Activated naive CD8-positive, alpha-beta T cell treated with anti-CD3 and anti-CD28 coated beads, Interleukin-2, amount 10 ng/mL, durations not matched to agents 7 days and 5 days (primary cell): ENCODE data around the gene CIZ1. TPM values are rescaled to one million over a fixed set of nuclear protein-coding genes. Genes with fewer than 3 reads are reported as not detected.
"Not testable (repeated sequence)": the region's sequence is repeated elsewhere in the genome, so short reads cannot be mapped to it uniquely, and the experiment has no call there.

Source experiments
- ATAC-seq: fragments of 150-1000 bp; cut with Tn5 transposase; one replicate; pipeline ENCODE4 v1.10.0; 2021; ENCODE audit warnings: low read depth, moderate library complexity
- POLR2A ChIA-PET: fragments of 350-600 bp; sonication (Branson Sonifier 250); formaldehyde crosslinking; loops from one replicate; lab custom pipeline; 2021; ENCODE audit warnings: antibody characterized with exemption; lab: Charles Lee
- DNase-seq: peaks from one replicate; pipeline ENCODE4 v3.0.0; 2021
- H3K27ac Mint-ChIP-seq: one replicate; pipeline ENCODE4 v1.8.0; 2022; ENCODE audit warnings: mild to moderate bottlenecking, mixed read lengths
- H3K27me3 Mint-ChIP-seq: one replicate; pipeline ENCODE4 v1.8.0; 2022; ENCODE audit warnings: mild to moderate bottlenecking, moderate library complexity, mixed read lengths
- H3K36me3 Mint-ChIP-seq: one replicate; pipeline ENCODE4 v1.8.0; 2021; ENCODE audit warnings: mild to moderate bottlenecking, mixed read lengths
- H3K4me1 Mint-ChIP-seq: one replicate; pipeline ENCODE4 v1.8.0; 2021; ENCODE audit warnings: mixed read lengths
- H3K4me3 Mint-ChIP-seq: one replicate; pipeline ENCODE4 v1.8.0; 2022; ENCODE audit warnings: mild to moderate bottlenecking, moderate library complexity, mixed read lengths
- H3K9me3 Mint-ChIP-seq: one replicate; pipeline ENCODE4 v1.8.0; 2021; ENCODE audit warnings: mixed read lengths
- total RNA-seq, 2 experiments: library from RNA; stranded (reverse); gene quantifications; one replicate each; pipeline ENCODE4 v1.2.3, GENCODE V29; 2021

Gene CIZ1, protein sequence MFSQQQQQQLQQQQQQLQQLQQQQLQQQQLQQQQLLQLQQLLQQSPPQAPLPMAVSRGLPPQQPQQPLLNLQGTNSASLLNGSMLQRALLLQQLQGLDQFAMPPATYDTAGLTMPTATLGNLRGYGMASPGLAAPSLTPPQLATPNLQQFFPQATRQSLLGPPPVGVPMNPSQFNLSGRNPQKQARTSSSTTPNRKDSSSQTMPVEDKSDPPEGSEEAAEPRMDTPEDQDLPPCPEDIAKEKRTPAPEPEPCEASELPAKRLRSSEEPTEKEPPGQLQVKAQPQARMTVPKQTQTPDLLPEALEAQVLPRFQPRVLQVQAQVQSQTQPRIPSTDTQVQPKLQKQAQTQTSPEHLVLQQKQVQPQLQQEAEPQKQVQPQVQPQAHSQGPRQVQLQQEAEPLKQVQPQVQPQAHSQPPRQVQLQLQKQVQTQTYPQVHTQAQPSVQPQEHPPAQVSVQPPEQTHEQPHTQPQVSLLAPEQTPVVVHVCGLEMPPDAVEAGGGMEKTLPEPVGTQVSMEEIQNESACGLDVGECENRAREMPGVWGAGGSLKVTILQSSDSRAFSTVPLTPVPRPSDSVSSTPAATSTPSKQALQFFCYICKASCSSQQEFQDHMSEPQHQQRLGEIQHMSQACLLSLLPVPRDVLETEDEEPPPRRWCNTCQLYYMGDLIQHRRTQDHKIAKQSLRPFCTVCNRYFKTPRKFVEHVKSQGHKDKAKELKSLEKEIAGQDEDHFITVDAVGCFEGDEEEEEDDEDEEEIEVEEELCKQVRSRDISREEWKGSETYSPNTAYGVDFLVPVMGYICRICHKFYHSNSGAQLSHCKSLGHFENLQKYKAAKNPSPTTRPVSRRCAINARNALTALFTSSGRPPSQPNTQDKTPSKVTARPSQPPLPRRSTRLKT
- total RNA-seq = 100 to 1,000 TPM; 149 to 152 TPM

DNA sequence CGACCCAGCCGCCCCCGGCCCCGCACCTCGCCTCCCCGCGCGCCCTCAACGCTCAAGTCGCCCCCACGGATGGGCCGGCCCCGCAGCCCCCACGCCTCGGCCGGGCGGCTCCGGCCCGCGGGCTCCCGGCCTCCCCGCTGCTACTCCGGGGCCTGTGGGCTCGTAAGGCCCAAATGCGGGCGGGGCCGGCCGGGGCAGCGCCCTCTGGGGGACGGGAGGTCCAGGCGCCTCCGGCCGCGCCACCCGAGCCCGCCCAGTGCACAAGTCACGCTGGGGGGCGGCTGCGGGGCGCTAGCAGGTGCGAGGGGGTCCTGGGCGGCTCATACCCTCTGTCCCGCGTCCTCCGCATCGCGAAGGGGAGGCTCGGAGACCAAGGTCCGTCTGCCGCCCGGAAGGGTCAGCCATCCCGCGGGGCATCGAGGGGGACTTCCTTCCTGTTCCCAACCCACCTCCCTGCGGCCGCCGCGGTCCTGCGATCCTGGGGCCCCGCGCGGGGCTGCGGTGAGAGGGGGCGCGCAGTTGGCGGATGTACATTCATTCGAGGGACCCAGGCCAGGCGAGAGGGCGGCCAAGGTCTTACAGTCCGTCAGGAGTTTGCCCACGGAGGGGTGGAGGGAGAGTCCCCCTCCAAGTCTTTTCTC lies at the start of gene CIZ1:
Gene CIZ1 (minus strand): TSS at position 167 of the 641 bp plus-strand sequence. CDS start 715 bp downstream, outside the sequence.
- Mint-ChIP-seq H3K27me3 (peaks cover 6% of the 10 kb centered on the region), H3K4me3 (peak within 1 kb of the TSS; percentile 96), H3K36me3 (peaks cover 18% of the 10 kb centered on the region), H3K27ac (peak within 1 kb of the TSS; percentile 93), H3K9me3 (no peaks in the 10 kb centered on the region), H3K4me1 (peaks cover 29% of the 10 kb centered on the region)
- peak; percentile 88 for DNase-seq
- POLR2A ChIA-PET = interaction anchor here (0.6 to 3.0 kb wide), 12 partner anchors 8 to 501 kb away, joined by 3 to 22 read pairs (median 3); partner anchors contain the start of genes BBLN, GOLGA2, SWI5 and URM1
- peak; percentile 87 for ATAC-seq

DNA sequence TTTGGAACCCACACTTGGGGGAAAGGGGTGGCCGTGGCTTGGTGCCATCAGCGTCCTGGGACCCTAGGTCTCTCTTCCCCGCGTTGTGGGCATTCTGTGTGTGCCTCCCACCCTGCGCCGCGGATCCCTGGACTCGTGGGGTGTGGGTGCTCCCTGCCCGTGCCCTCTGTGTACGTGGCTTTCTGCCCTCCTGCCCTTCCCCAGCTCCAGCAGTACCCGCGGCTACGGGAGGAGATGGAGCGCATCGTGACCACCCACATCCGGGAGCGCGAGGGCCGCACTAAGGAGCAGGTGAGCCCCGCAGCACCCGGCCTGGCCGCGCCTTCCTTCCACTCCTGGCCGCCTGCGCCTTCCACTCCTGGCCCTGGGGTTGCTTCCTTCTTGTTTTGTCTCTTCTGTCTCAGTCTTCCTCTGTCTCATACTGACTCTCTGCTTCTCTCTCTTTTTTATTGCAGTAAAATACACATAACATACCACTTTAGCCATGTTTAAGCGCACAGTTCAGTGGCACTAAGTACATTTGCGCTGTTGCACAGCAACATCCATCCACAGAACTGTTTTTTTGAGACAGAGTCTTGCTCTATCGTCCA lies 42.5 kb upstream of the CIZ1 start:
- Mint-ChIP-seq H3K36me3 (no peaks in the 10 kb centered on the region), H3K9me3 (no peaks in the 10 kb centered on the region), H3K4me1 (no peaks in the 10 kb centered on the region), H3K27me3 (no peaks in the 10 kb centered on the region), H3K4me3 (no peak overlapping the region), H3K27ac (no peak overlapping the region)
- POLR2A ChIA-PET = no interaction called here
- DNase-seq (no peak), ATAC-seq (no peak)

DNA sequence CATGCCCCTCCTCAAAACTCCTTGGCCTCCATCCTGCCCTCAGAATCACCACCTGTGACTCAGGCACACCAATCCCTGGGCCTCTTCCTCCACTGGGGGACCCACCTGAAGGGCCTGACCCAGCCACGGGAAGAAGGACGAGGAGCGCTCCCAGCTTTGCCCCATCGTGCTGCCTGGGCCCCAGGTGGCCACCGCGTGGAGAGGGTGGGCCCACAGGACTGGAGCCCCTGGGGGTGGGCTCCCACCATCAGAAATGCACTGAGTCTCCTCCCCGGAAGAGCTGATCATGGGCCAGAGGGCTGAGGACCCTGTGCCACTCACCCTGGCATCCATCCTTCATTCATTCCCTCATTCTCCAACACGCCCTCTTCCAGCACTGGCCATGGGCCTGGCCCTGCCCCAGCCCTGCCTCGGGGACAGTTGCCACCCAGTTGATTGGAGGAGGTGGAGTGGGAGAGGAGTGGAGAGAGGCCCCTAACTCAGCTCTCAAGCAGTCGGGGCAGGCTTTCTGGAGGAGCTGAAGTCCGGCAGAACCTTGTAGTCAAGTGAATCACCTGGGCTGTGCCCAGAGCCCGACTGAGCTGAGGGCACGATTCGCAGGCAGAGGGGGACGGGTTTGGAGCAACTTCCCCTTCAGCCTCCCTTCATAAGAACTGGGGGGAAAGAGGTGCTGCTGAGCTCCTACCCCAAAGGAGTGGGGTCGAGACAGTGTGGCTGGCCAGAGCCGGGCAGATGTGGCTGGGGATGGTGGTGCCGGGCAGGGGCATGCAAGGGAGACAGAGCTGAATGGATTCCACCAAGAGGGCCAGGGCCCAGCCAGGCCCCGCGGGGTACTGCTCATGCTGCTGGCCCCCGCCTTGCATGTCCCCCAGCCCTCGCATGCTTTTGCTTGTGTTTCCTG lies 41.4 kb upstream of the CIZ1 start:
- Mint-ChIP-seq H3K27ac (no peak overlapping the region), H3K4me1 (no peaks in the 10 kb centered on the region), H3K27me3 (no peaks in the 10 kb centered on the region), H3K36me3 (no peaks in the 10 kb centered on the region), H3K9me3 (no peaks in the 10 kb centered on the region), H3K4me3 (no peak overlapping the region)
- POLR2A ChIA-PET = no interaction called here
- DNase-seq (no peak), ATAC-seq (no peak)

DNA sequence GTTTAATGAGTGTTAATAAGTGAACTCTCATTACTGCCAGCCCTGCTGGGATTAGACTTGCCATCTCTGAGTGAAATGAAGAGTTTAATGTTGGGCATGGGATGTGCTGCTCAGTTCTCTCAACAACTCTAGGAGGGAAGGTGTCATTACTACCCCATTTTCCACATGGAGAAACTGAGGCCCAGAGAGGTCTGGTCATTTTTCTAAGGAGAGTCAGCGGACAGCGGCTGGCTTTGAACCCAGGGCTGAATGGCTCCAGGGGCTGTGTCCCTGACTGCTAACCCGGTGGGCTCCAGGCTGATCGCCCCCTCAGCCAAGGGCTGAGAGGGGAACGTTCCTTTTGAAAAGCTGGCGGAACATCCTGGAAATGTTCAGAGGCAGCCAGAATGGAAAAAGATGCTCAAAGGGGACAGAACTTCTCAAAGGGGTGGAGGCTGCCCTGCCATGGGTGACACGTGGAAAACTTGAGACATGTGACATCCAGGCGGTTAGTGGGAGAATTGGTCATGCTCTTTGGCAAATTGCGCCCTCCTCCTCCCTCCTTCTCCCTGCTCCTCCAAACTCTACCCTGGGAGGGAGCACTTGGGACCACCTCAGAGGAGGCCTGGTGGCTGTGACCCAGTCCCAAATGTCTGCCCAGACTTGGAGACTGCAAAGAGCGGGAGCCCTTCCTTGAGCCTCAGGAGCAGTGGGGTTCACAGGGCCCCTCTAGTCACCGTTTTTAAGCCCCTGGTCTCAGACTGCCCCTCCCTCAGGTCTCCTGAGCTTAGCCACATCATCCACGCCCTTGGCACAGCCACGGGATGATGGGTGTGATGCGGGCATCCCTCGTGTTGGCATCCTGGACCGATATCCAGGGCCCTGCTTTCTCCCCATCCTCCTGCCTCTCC lies 40.5 kb upstream of the CIZ1 start:
- POLR2A ChIA-PET = no interaction called here
- Mint-ChIP-seq H3K4me1 (no peaks in the 10 kb centered on the region), H3K36me3 (no peaks in the 10 kb centered on the region), H3K9me3 (no peaks in the 10 kb centered on the region), H3K27me3 (no peaks in the 10 kb centered on the region), H3K27ac (no peak overlapping the region), H3K4me3 (no peak overlapping the region)
- DNase-seq = no peak
- ATAC-seq = no peak

DNA sequence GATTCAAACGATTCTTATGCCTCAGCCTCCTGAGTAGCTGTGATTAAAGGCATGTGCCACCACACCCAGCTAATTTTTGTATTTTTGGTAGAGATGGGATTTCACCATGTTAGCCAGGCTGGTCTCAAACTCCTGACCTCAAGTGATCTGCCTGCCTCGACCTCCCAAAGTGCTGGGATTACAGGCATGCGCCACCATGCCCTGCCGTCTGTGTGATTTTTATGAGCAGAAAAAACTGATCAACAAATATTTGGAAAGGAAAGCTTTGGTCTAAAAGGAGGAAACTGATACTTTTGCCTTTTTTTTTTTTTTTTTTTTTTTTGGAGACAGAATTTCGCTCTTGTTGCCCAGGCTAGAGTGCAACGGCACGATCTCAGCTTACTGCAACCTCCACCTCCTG lies 39.5 kb upstream of the CIZ1 start:
- H3K4me1 Mint-ChIP-seq, H3K36me3 Mint-ChIP-seq, H3K9me3 Mint-ChIP-seq, H3K4me3 Mint-ChIP-seq, H3K27me3 Mint-ChIP-seq, ATAC-seq, DNase-seq, H3K27ac Mint-ChIP-seq: not testable (repeated sequence)
- POLR2A ChIA-PET = interaction anchor here (0.8 kb wide), 1 partner anchor 10 kb away, joined by 5 read pairs; no protein-coding TSS in a partner anchor

DNA sequence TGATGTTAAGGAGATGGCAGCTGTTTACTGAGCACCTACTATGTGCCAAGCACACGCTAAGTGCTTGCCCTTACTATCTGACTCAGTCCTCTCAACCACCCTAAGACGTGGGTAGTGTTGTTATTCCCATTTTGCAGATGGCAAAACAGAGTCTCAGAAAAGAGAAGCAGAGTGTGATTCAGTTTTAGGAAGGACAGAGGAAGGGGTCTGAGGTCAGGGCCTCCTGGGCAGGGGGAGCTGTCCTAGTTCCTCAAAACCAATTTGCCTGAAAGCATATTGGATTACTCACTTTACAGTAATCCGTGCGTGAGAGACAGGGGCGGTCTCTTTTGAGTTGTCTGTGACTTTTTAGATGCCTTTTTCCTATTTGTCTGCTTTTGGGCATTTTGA lies 35.0 kb upstream of the CIZ1 start:
- Mint-ChIP-seq H3K27ac (no peak overlapping the region), H3K4me3 (no peak overlapping the region), H3K27me3 (no peaks in the 10 kb centered on the region), H3K9me3 (no peaks in the 10 kb centered on the region), H3K4me1 (no peaks in the 10 kb centered on the region), H3K36me3 (no peaks in the 10 kb centered on the region)
- no peak for ATAC-seq
- POLR2A ChIA-PET = no interaction called here
- DNase-seq = no peak

DNA sequence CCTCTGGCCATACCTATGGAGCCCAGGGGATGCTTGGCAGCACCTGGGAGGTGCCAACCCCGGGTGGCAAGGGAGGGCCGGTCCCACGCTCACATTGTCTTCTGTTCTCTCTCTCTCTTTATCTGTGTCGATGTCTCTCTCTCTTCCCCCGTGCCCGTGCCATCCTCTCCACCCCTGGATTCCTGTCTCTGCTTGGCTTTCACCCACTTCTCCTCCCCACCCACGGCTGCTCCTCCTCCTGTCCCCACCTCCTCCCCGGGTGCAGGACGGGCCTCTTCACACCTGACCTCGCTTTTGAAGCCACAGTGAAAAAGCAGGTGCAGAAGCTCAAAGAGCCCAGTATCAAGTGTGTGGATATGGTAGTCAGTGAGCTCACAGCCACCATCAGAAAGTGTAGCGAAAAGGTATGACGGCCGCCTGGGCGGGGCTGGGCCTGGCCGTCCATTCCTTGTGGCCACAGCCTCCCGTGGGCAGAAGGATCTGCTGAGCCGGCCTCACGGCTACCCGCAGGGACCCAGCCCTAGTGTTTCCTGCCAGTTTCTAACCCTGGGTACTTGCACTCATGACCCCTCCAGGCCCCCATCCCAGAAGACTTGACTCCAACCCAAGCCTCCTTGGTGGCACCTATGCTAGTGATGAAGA lies 34.5 kb upstream of the CIZ1 start:
- POLR2A ChIA-PET = no interaction called here
- H3K4me3 Mint-ChIP-seq = no peak overlapping the region

DNA sequence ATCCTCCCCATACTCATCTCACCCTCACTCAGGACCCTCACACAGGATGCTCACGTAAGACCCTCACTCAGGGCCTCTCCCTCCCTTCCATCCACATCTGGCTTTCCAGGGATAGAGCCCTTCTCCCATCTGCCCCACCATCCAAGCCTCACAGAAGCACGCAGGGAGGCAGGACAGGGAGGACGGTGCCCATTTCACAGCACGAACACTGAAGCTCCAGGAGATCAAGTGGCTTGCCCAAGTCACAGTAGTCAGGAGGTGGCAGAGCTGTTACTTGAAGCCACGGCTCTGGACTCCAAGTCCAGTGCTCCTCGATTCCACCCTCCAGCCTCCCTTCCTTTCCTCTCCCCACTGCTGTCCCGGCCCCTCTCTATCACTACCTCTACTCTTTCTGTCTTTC lies 33.5 kb upstream of the CIZ1 start:
- H3K9me3 Mint-ChIP-seq = no peaks in the 10 kb centered on the region
- DNase-seq (no peak), ATAC-seq (no peak)
- no peaks in the 10 kb centered on the region for H3K4me1 Mint-ChIP-seq
- no peak overlapping the region for H3K4me3 Mint-ChIP-seq
- no peaks in the 10 kb centered on the region for H3K36me3 Mint-ChIP-seq
- H3K27ac Mint-ChIP-seq = no peak overlapping the region
- H3K27me3 Mint-ChIP-seq = peaks cover 4% of the 10 kb centered on the region
- POLR2A ChIA-PET = interaction anchor here (1.0 kb wide), 1 partner anchor 51 kb away, joined by 3 read pairs; the partner anchor contains the start of genes GOLGA2 and SWI5

More for the DNA sequence above, 34.5 kb upstream of the CIZ1 start:
- Mint-ChIP-seq H3K27ac (no peak overlapping the region), H3K9me3 (no peaks in the 10 kb centered on the region), H3K4me1 (no peaks in the 10 kb centered on the region), H3K36me3 (no peaks in the 10 kb centered on the region), H3K27me3 (peaks cover 1% of the 10 kb centered on the region)
- ATAC-seq (no peak), DNase-seq (no peak)

DNA sequence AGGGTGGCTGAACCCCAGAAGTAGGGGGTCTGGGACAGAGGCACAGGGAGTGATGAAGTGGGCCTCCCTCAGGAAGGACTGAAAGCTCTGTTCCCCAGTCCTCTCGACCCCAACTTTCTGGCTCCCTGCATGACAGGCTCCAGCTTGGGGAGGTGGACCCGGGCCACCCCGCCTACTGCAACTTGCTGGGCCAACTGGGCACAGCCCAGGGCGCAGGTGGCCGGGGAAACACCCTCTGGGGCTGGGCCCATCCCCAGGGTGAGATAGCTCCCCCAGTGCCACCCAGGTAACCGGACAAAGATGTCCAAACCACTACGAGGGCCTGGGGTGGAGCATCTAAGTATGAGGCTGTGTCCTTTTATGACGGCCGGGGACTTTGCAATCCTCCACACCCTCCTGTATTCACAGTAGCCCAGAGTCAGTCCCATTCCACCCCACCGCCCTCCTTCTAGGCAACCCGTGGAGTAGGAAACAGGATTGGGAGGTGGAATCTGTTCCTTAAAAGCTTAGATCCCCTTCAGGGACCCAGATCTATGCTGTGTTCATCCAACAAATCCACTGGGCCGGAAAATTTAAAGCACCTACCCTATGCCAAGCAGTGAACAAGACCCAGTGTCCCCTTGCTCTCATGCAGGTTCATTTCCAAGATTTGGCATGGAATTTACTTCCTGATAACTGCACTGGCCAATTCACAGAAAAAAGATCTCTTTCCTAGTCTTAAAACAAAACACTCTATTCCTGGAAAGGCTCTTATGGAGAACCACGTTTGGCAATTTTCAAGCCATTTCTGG lies 31.7 kb upstream of the CIZ1 start:
- no peak overlapping the region for H3K27ac Mint-ChIP-seq
- peaks cover 4% of the 10 kb centered on the region for H3K27me3 Mint-ChIP-seq
- H3K9me3 Mint-ChIP-seq = no peaks in the 10 kb centered on the region
- POLR2A ChIA-PET = no interaction called here
- no peak overlapping the region for H3K4me3 Mint-ChIP-seq
- ATAC-seq (no peak), DNase-seq (no peak)
- peaks cover 9% of the 10 kb centered on the region for H3K4me1 Mint-ChIP-seq
- no peaks in the 10 kb centered on the region for H3K36me3 Mint-ChIP-seq

DNA sequence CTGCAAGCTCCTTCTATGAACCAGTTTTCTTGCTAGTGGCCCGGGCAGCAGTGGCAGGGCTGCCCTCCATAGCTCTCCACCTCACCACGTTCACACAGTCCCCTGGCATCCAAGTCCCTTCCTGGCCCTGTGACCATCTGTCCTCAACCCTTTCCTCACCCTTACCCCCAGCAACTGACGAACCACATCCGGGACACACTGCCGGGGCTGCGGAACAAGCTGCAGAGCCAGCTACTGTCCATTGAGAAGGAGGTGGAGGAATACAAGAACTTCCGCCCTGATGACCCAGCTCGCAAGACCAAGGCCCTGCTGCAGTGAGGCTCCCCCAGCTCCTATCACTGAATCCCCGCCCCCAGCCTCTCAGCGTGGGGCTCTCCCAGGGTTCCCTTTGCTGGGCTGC lies 30.7 kb upstream of the CIZ1 start:
- POLR2A ChIA-PET = no interaction called here
- no peak overlapping the region for H3K4me3 Mint-ChIP-seq
- H3K4me1 Mint-ChIP-seq = peaks cover 11% of the 10 kb centered on the region
- H3K27me3 Mint-ChIP-seq = peaks cover 4% of the 10 kb centered on the region
- H3K36me3 Mint-ChIP-seq = no peaks in the 10 kb centered on the region
- no peak overlapping the region for H3K27ac Mint-ChIP-seq
- ATAC-seq (no peak), DNase-seq (no peak)
- no peaks in the 10 kb centered on the region for H3K9me3 Mint-ChIP-seq
